H1 (cell line): Measurements from ENCODE around the gene AQP12A. TPM values are rescaled to one million over a fixed set of nuclear protein-coding genes. Genes with fewer than 3 reads are reported as not detected.

Source experiments
- CTCF ChIA-PET: fragments of 300-600 bp; sonication (Branson Sonifier 250); formaldehyde crosslinking; loops from one replicate; lab custom pipeline; 2021; ENCODE audit not compliant: partially characterized antibody; lab: Charles Lee
- POLR2A ChIA-PET: fragments of 300-600 bp; sonication (Branson Sonifier 250); formaldehyde crosslinking; loops from one replicate; lab custom pipeline; 2021; ENCODE audit warnings: inconsistent platforms; ENCODE audit not compliant: partially characterized antibody; lab: Charles Lee
- DNase-seq, 2 experiments: peaks; one replicate each; pipeline versions ENCODE4 v3.0.0 to v3.0.0-alpha.2; 2010 to 2022; ENCODE audit warnings: low spot score in 2 of 2, low read depth in 1 of 2, mixed read lengths in 1 of 2
- FAIRE-seq: peaks from 2 replicates; lab custom pipeline; 2011; peaks lifted over from hg19 to GRCh38; lab: Jason Lieb, UNC
- H2AFZ ChIP-seq: 2 replicates; pipeline ENCODE4 v1.8.1; 2012; ENCODE audit warnings: low read length, inconsistent platforms
- H2AK5ac ChIP-seq: 2 replicates; pipeline ENCODE4 v1.6.1; 2013; ENCODE audit warnings: low read depth, low read length
- H2BK120ac ChIP-seq: replicated peaks from 2 replicates; pipeline ENCODE3; 2013; ENCODE audit warnings: low read depth, low read length, inconsistent platforms
- H2BK12ac ChIP-seq: 2 replicates; pipeline ENCODE4 v1.6.1; 2013; ENCODE audit warnings: low read depth, low read length
- H2BK15ac ChIP-seq: 2 replicates; pipeline ENCODE4 v1.6.1; 2013; ENCODE audit warnings: low read length
- H2BK20ac ChIP-seq: 2 replicates; pipeline ENCODE4 v1.6.1; 2013; ENCODE audit warnings: low read length
- H2BK5ac ChIP-seq: 2 replicates; pipeline ENCODE4 v1.6.1; 2013; ENCODE audit warnings: low read depth, low read length
- H3K14ac ChIP-seq: 2 replicates; pipeline ENCODE4 v1.6.1; 2013; ENCODE audit warnings: inconsistent platforms; ENCODE audit not compliant: insufficient read length
- H3K18ac ChIP-seq: 2 replicates; pipeline ENCODE4 v1.6.1; 2013; ENCODE audit warnings: low read length; ENCODE audit errors: extremely low read depth
- H3K23ac ChIP-seq: 2 replicates; pipeline ENCODE4 v1.6.1; 2013; ENCODE audit warnings: inconsistent platforms; ENCODE audit not compliant: insufficient read length
- H3K23me2 ChIP-seq: 2 replicates; pipeline ENCODE4 v1.6.1; 2013; ENCODE audit warnings: low read depth, low read length
- H3K27ac ChIP-seq: 2 replicates; pipeline ENCODE4 v1.6.1; 2011; ENCODE audit warnings: low read depth, low read length, inconsistent platforms
- H3K27me3 ChIP-seq, 4 experiments: replicated peaks in 1 of 4; 1 replicate in 1 of 4; 2 replicates in 3 of 4; pipeline versions ENCODE4 v1.6.1 to v1.8.1; 2011 to 2013; ENCODE audit warnings: low read length in 3 of 4, mild to moderate bottlenecking in 3 of 4, inconsistent platforms in 2 of 4, mixed read lengths in 2 of 4, moderate library complexity in 1 of 4; ENCODE audit not compliant: control insufficient read depth in 3 of 4, insufficient read depth in 3 of 4; ENCODE audit errors: extremely low read depth in 1 of 4
- H3K36me3 ChIP-seq, 4 experiments: 2 replicates each; pipeline versions ENCODE4 v1.6.1 to v1.8.1; 2011 to 2013; ENCODE audit warnings: mild to moderate bottlenecking in 4 of 4, low read length in 3 of 4, moderate library complexity in 2 of 4, control low read depth in 1 of 4, inconsistent platforms in 1 of 4; ENCODE audit not compliant: insufficient read depth in 4 of 4, control insufficient read depth in 2 of 4
- H3K4ac ChIP-seq: replicated peaks from 2 replicates; pipeline ENCODE3; 2013; ENCODE audit warnings: low read length, low read depth, mixed read lengths, inconsistent platforms; ENCODE audit not compliant: insufficient read length
- H3K4me1 ChIP-seq, 4 experiments: replicated peaks in 1 of 4; 1 replicate in 1 of 4; 2 replicates in 3 of 4; pipeline versions ENCODE4 v1.6.1 to v1.8.1; 2011 to 2013; ENCODE audit warnings: low read length in 3 of 4, inconsistent platforms in 2 of 4, mixed read lengths in 1 of 4; ENCODE audit not compliant: insufficient read depth in 4 of 4, control insufficient read depth in 3 of 4
- H3K4me2 ChIP-seq, 2 experiments: 2 replicates each; pipeline versions ENCODE4 v1.6.1 to v1.8.1; 2011 to 2013; ENCODE audit warnings: low read depth in 2 of 2, low read length in 2 of 2, control low read depth in 1 of 2, inconsistent platforms in 1 of 2, mild to moderate bottlenecking in 1 of 2; ENCODE audit not compliant: insufficient read depth in 1 of 2
- H3K4me3 ChIP-seq, 4 experiments: fragments of 200-600, 300-600 bp in 1 of 4; sonication (generic), shearing (Covaris generic), sonication (Bioruptor Twin) in 1 of 4; 2 replicates each; pipeline versions ENCODE4 v1.5.1 to v1.8.1; 2011 to 2016; ENCODE audit warnings: low read length in 4 of 4, low read depth in 3 of 4, control low read depth in 2 of 4, inconsistent platforms in 2 of 4, mild to moderate bottlenecking in 2 of 4, mixed read lengths in 1 of 4, moderate library complexity in 1 of 4; ENCODE audit not compliant: insufficient read depth in 2 of 4; ENCODE audit errors: extremely low read depth in 1 of 4
- H3K56ac ChIP-seq: replicated peaks from 2 replicates; pipeline ENCODE3; 2013; ENCODE audit warnings: low read depth, mild to moderate bottlenecking, mixed read lengths, low read length, inconsistent platforms; ENCODE audit not compliant: insufficient read length
- H3K79me1 ChIP-seq: 2 replicates; pipeline ENCODE4 v1.6.1; 2013; ENCODE audit warnings: low read depth, low read length, control low read depth
- H3K79me2 ChIP-seq, 2 experiments: 2 replicates each; pipeline versions ENCODE4 v1.6.1 to v1.8.1; 2012 to 2013; ENCODE audit warnings: low read length in 2 of 2, mild to moderate bottlenecking in 2 of 2, inconsistent platforms in 1 of 2; ENCODE audit not compliant: insufficient read depth in 2 of 2, control insufficient read depth in 1 of 2
- H3K9ac ChIP-seq, 4 experiments: replicated peaks in 1 of 4; 1 replicate in 1 of 4; 2 replicates in 3 of 4; pipeline versions ENCODE4 v1.6.1 to v1.8.1; 2011 to 2013; ENCODE audit warnings: low read depth in 3 of 4, low read length in 3 of 4, control low read depth in 2 of 4, mild to moderate bottlenecking in 2 of 4, moderate library complexity in 2 of 4, inconsistent platforms in 1 of 4; ENCODE audit errors: extremely low read depth in 1 of 4
- H3K9me3 ChIP-seq, 2 experiments: 2 replicates each; pipeline versions ENCODE4 v1.6.1 to v1.8.1; 2012 to 2013; ENCODE audit warnings: mild to moderate bottlenecking in 2 of 2, moderate library complexity in 2 of 2, control low read depth in 1 of 2, inconsistent platforms in 1 of 2, low read depth in 1 of 2, low read length in 1 of 2, mixed read lengths in 1 of 2; ENCODE audit not compliant: insufficient read depth in 2 of 2
- H4K20me1 ChIP-seq, 2 experiments: replicated peaks in 1 of 2; 2 replicates each; pipeline versions ENCODE3 to v1.8.1; 2011 to 2013; ENCODE audit warnings: inconsistent platforms in 2 of 2, low read length in 2 of 2, mild to moderate bottlenecking in 1 of 2; ENCODE audit not compliant: insufficient read depth in 2 of 2, control insufficient read depth in 1 of 2
- H4K5ac ChIP-seq: 2 replicates; pipeline ENCODE4 v1.6.1; 2013; ENCODE audit warnings: low read length, low read depth, mixed read lengths, inconsistent platforms; ENCODE audit not compliant: insufficient read length
- H4K8ac ChIP-seq: 2 replicates; pipeline ENCODE4 v1.8.0; 2013; ENCODE audit warnings: mild to moderate bottlenecking, moderate library complexity, low read length, inconsistent platforms; ENCODE audit not compliant: insufficient read depth; ENCODE audit errors: extremely low read depth
- H4K91ac ChIP-seq: replicated peaks from 2 replicates; pipeline ENCODE3; 2013; ENCODE audit warnings: low read length, mixed read lengths, inconsistent platforms; ENCODE audit not compliant: insufficient read length
- ATF2 ChIP-seq: IDR thresholded peaks from 2 replicates; pipeline ENCODE4 v1.6.1; 2012; ENCODE audit warnings: low read length, inconsistent platforms
- ATF3 ChIP-seq: IDR thresholded peaks from 2 replicates; pipeline ENCODE4 v1.6.1; 2011; ENCODE audit warnings: low read depth, mild to moderate bottlenecking, low read length; ENCODE audit not compliant: insufficient read depth
- CHD2 ChIP-seq: IDR thresholded peaks from 2 replicates; pipeline ENCODE4 v1.6.1; 2012; ENCODE audit warnings: low read length, improper control_type of control experiment
- JUN ChIP-seq: IDR thresholded peaks from 2 replicates; pipeline ENCODE4 v1.6.1; 2011; ENCODE audit warnings: low read depth, mild to moderate bottlenecking, improper control_type of control experiment, low read length
- KDM1A ChIP-seq: fragments of 200-600, 300-600 bp; sonication (generic); IDR thresholded peaks from 2 replicates; pipeline ENCODE4 v1.7.1; 2016; ENCODE audit warnings: mild to moderate bottlenecking, low read length, borderline replicate concordance
- RFX5 ChIP-seq: IDR thresholded peaks from 2 replicates; pipeline ENCODE4 v1.6.1; 2011; ENCODE audit warnings: low read depth, low read length, improper control_type of control experiment, borderline replicate concordance
- RNF2 ChIP-seq: fragments of 200-900, 300-1000 bp; sonication (generic); IDR thresholded peaks from 2 replicates; pipeline ENCODE4 v1.7.1; 2016; ENCODE audit warnings: borderline replicate concordance, low read depth, mild to moderate bottlenecking, antibody characterized with exemption, low read length; ENCODE audit not compliant: poor library complexity, severe bottlenecking; ENCODE audit errors: missing control alignments
- RXRA ChIP-seq: IDR thresholded peaks from 2 replicates; pipeline ENCODE4 v1.6.1; 2011; ENCODE audit warnings: low read depth, mild to moderate bottlenecking, low read length, moderate library complexity; ENCODE audit not compliant: insufficient read depth
- SIRT6 ChIP-seq: IDR thresholded peaks from one replicate; pipeline ENCODE4 v1.7.1; 2012; ENCODE audit warnings: low read length, inconsistent platforms
- WGBS, 2 experiments: shearing (Covaris generic) in 1 of 2; methylation state at CpG; one replicate each; pipeline versions ENCODE4 v1.1.6 to v1.1.7; 2013 to 2015; ENCODE audit warnings: low lambda C conversion rate in 2 of 2, mixed read lengths in 2 of 2, inconsistent platforms in 1 of 2, low coverage in 1 of 2, missing lambda C conversion rate in 1 of 2; ENCODE audit not compliant: insufficient replicate concordance in 2 of 2, insufficient coverage in 1 of 2, insufficient read length in 1 of 2; ENCODE audit errors: extremely low coverage in 1 of 2, missing lambda C conversion rate in 1 of 2; 5-methylcytosine and 5-hydroxymethylcytosine counted together
- polyA plus RNA-seq, 7 experiments: library from polyadenylated mRNA; depleted of rRNA in 3 of 7; stranded (reverse) in 5 of 7; unstranded in 2 of 7; fragments of >200 nt in 5 of 7; fragments of 200-250 nt in 2 of 7; gene quantifications; 1 replicate in 5 of 7; 2 replicates in 1 of 7; 4 replicates in 1 of 7; pipeline versions ENCODE4 v1.2.1 to v1.2.3, GENCODE V29; 2011 to 2013; ENCODE audit warnings: missing spikeins in 2 of 7, mixed read lengths in 2 of 7
- total RNA-seq: library from RNA; stranded (reverse); fragmentation: NEBNext Ultra II Directional; extraction: Animal tissue kit (Norgen Biotek cat#: 25700); gene quantifications from 2 replicates; pipeline ENCODE4 v1.2.1, GENCODE V29; 2021

AQP12A gene
- total and polyA plus RNA-seq, 2 of the 8 experiments (the other 6 are each of a cell fraction or from before 2014, with no cell fraction given) = not detected

DNA sequence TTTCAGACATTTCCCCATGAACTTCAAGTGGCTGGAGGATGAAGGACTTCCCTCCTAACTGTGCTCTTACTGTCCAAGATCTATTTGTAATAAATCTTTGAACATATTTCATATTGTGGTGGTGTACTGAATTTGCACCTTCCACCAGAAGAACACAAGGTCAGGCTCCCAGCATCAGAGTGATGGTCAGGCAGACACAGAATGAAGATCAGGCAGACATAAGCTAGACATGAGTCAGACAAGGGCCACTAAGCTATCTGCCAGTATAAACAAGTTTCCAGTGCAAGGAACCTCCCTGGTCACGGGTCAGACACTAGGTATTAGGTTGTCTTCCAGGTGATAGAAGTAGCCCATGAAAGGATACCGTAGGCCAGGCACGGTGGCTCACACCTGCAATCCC lies 29.0 kb upstream of the AQP12A start:
- no peak overlapping the region for H3K4me3 ChIP-seq
- H2BK12ac ChIP-seq = no peak overlapping the region
- no peaks in the 10 kb centered on the region for H3K4me1 ChIP-seq
- no peak overlapping the region for H3K4me2 ChIP-seq
- 98% methylated on average over 3 of the region's 3 CpGs; no CpG with 5 or more reads in 1 of the 2 experiments for WGBS, 2 experiments
- no peak overlapping the region for H2AK5ac ChIP-seq
- H2BK15ac ChIP-seq = no peak overlapping the region
- CTCF ChIA-PET = no interaction called here
- H3K18ac ChIP-seq = no peak overlapping the region
- H3K14ac ChIP-seq = no peak overlapping the region
- no peak overlapping the region for H2AFZ ChIP-seq
- no peak for DNase-seq
- no peak overlapping the region for H4K8ac ChIP-seq
- H3K36me3 ChIP-seq = no peaks in the 10 kb centered on the region
- H4K5ac ChIP-seq = no peak overlapping the region
- H2BK5ac ChIP-seq = no peak overlapping the region
- no peaks in the 10 kb centered on the region for H3K79me1 ChIP-seq
- no peak overlapping the region for H4K91ac ChIP-seq
- no peak overlapping the region for H3K9ac ChIP-seq
- no peak overlapping the region for H3K4ac ChIP-seq
- no peaks in the 10 kb centered on the region for H3K23me2 ChIP-seq
- H4K20me1 ChIP-seq = no peaks in the 10 kb centered on the region
- H3K27me3 ChIP-seq = peaks cover 0 to 1% (median 0%) of the 10 kb centered on the region in 4 experiments; a peak in 1 of 7 replicates
- no peak overlapping the region for H2BK120ac ChIP-seq
- H3K27ac ChIP-seq = no peak overlapping the region
- no peak overlapping the region for H2BK20ac ChIP-seq
- no peak for FAIRE-seq
- no peak overlapping the region for H3K56ac ChIP-seq
- TF ChIP-seq KDM1A (no peak), ATF3 (no peak), ATF2 (no peak), RFX5 (no peak), JUN (no peak), CHD2 (no peak), RNF2 (no peak), SIRT6 (no peak), RXRA (no peak)
- POLR2A ChIA-PET = no interaction called here
- no peak overlapping the region for H3K23ac ChIP-seq
- H3K79me2 ChIP-seq = no peaks in the 10 kb centered on the region
- no peaks in the 10 kb centered on the region; a peak in 1 of 4 replicates for H3K9me3 ChIP-seq
